A549 treated with Mapracorat at 1 μM for 4 hours (cell line): Measurements from ENCODE around the gene TACC3. TPM values are rescaled to one million over a fixed set of nuclear protein-coding genes. Genes with fewer than 3 reads are reported as not detected.

Source experiments
- total RNA-seq: library from RNA; stranded (reverse); fragments of 200-300 nt; extraction: Qiagen RNA extraction; gene quantifications from 5 replicates; pipeline ENCODE4 v1.2.3, GENCODE V29; 2022

TACC3 gene
- total RNA-seq, result 76.2 to 89.8 TPM (median 84.5 TPM) in 5 replicates

DNA sequence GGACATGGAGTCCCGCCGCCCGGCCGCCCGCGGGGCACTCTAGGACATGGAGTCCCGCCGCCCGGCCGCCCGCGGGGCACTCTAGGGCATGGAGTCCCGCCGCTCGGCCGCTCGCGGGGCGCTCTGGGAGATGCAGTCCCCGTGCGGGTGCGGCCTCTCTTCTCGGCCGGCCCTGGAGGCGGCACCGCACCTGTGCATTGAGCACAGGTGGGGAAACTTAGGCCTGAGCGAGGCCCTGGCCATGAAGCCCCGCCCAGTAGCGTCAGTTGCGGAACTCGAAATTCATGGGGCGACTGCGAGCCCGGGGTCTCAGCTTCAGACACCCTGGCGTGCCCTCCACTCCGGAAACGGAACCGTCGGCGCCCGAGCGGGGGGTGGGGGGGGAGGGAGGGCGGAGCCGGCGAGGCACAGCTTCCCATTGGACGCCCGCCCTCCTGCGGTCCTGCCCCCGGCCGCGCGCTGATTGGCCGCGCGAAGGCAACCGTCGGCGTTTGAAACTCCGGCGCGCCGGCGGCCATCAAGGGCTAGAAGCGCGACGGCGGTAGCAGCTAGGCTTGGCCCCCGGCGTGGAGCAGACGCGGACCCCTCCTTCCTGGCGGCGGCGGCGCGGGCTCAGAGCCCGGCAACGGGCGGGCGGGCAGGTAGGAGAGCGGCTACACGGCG is at the start of gene TACC3, which contains the start of gene TMEM129:
TSS of gene TACC3 (plus strand) at position 519 of the 663 bp plus-strand sequence. CDS start 1,901 bp downstream, outside the sequence.
TSS of gene TMEM129 (minus strand) at position 321 of the 663 bp plus-strand sequence. CDS start 486 bp downstream, outside the sequence.

DNA sequence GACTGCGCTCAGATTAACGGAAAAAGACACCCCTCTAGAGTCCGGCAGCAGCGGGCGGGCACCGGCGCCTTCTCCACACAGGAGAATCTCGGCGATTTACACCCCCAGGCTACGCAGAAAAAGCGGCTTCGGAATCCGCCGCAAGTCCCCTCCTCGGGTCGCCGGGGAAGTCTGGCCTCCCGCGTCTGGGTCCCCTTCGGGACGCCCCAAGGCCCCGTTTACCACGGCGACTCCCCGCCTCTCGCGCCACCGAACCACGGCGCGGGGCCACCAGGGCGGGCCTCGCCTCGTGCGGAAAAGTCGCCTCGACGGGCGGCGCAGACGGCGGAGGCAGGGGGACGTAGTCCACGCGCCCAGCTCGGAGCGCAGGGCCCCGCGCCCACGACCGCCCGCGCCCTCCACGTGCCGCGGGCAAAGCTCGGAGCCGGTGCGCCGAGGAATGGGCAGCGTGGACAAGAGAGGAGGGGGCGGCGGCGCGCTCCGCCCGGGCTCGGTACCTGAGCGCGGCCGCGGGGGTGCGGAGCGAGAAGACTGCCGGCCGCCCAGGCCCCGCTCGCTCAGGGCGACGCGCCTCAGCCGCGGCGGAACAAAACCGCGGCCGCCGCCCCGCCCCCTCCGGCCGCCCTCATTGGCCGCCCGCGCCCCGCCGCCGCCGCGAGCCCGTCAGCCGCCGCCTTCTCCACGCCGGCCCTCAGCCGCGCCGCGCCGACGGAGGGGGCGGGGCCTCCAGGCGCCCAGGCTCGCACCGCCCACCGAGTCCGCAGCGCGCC is 37.4 kb upstream of the TACC3 start, which contains the start of gene FAM53A:
TSS of gene FAM53A (minus strand) at position 578 of the 770 bp plus-strand sequence. CDS start 15,572 bp downstream, outside the sequence.

DNA sequence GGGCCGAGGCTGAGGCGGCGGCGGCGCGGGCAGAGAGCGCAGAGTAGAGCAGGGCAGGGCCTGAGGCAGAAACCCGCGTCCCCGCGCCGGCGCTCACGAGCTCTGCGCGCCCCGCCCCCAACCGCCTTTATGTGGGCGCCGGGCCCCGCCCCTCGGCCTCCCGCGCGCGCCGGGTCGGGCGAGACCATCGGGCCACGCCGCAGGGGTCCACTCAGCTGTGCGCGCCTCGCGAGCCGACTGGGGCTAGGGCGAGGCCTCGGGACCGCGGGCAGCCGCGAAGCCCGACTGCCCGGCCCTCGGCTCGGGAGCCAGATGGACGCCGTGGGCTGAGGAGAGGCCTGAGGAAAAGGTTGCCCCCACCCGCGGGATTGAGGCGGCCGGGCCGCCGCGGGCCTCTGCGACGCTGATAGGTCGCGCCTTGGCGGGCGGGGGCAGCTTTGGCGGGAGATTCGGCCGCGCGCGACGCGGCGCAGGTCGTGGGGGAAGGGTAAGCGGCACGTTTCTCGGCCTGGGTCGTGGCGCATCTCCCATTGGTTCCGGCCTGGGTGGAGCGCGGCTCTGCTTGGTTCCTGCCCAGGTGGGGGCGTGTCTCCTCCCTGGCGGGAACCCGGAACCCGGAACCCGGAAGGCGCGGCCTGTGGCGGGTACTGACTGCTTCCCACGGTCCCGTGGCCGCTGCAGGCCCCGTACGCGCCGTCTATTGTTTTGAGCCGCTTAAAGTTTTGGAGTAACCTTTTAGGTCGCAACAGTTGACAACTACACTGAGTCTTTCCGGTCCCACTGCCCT is 8.9 kb upstream of the TACC3 start, which contains the start of gene SLBP:
TSS of gene SLBP (minus strand) at position 104 of the 787 bp plus-strand sequence. CDS start 131 bp downstream, outside the sequence.

DNA sequence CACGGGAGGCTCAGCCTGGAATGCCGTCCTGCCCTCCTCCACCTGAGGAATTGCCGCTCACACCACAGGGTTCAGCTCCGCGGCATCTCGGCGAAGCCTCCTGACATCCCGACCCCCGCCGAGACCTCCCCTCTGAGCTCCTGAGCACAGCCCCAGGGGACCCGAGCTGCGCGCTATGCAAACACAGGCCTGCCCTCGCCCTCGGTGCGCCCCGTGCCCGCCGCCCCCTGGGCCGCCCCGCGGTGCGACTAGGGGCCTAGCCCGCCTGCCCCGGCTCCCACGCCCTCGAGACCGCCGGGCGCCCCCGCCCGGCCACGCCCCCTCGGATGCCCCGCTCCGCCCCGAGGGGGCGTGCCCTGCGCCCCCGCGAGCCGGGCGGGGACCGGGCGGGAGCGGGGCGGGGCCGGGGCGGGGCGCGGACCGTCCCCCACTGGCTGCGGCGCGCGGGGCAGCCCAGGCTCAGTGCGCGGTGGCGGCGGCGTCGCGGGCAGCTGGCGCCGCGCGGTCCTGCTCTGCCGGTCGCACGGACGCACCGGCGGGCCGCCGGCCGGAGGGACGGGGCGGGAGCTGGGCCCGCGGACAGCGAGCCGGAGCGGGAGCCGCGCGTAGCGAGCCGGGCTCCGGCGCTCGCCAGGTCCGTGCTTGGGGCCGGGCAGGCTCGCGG is 71.6 kb downstream of the TACC3 start, which contains the start of gene FGFR3:
TSS of gene FGFR3 (plus strand) at position 462 of the 664 bp plus-strand sequence. CDS start 642 bp downstream, outside the sequence.

Other genes with a start within 250 kb of the TACC3 start
- gene FAM53A, start 37.2 kb upstream of the TACC3 start, total RNA-seq, result 0.56 to 1.6 TPM (median 0.79 TPM) in 5 replicates
- gene SLBP, start 9.2 kb upstream of the TACC3 start, total RNA-seq, result 71.8 to 89.5 TPM (median 72.7 TPM) in 5 replicates
- 16.9 to 28.2 TPM (median 25.1 TPM) in 5 replicates for gene TMEM129, start 198 bp upstream of the TACC3 start, total RNA-seq
- gene FGFR3, start 71.8 kb downstream of the TACC3 start, total RNA-seq, result 1.1 to 2.4 TPM (median 2.1 TPM) in 5 replicates
- 22.2 to 30.8 TPM (median 29.1 TPM) in 5 replicates for gene LETM1, start 134.6 kb downstream of the TACC3 start, total RNA-seq
- gene NSD2, start 149.9 kb downstream of the TACC3 start, total RNA-seq, result 35.2 to 48.3 TPM (median 44.4 TPM) in 5 replicates